HG03159 (cell line): ENCODE results near the gene STOX1.
"Not testable (repeated sequence)": the region's sequence is repeated elsewhere in the genome, so short reads cannot be mapped to it uniquely, and the experiment has no call there.

Source experiments
- ATAC-seq: cut with Tn5 transposase; IDR thresholded peaks from one replicate; pipeline ENCODE4 v1.9.1; 2021; ENCODE audit warnings: mild to moderate bottlenecking, moderate library complexity; ENCODE audit not compliant: unreplicated experiment

The STOX1 gene

GRCh38 chr10:68879628-68880027 lies 52.3 kb downstream of the STOX1 start:
- no peak for ATAC-seq

- no peak for ATAC-seq
Measured at GRCh38 chr10:68880181-68880580, 52.9 kb downstream of the STOX1 start.

GRCh38 chr10:68895041-68895440 lies 67.7 kb downstream of the STOX1 start:
- no peak for ATAC-seq

GRCh38 chr10:68897336-68897741 lies 70.0 kb downstream of the STOX1 start:
- no peak for ATAC-seq

GRCh38 chr10:68899186-68899745 lies 71.9 kb downstream of the STOX1 start:
- no peak for ATAC-seq

GRCh38 chr10:68900427-68901104 lies 73.2 kb downstream of the STOX1 start:
- ATAC-seq: peak; percentile 45

- peak; percentile 97 for ATAC-seq
Measured at GRCh38 chr10:68901105-68901927, 74.0 kb downstream of the STOX1 start, which contains the start of gene DDX50. Gene DDX50, plus strand, starts transcription at chr10:68901315. Its CDS starts 70 bp downstream, at chr10:68901385.

GRCh38 chr10:68902382-68902781 lies 75.1 kb downstream of the STOX1 start:
- ATAC-seq: no peak

GRCh38 chr10:68924593-68924992 lies 97.3 kb downstream of the STOX1 start:
- ATAC-seq: no peak

- no peak for ATAC-seq
Measured at GRCh38 chr10:68925489-68925888, 98.2 kb downstream of the STOX1 start.

GRCh38 chr10:68929157-68929556 lies 101.8 kb downstream of the STOX1 start:
- ATAC-seq: not testable (repeated sequence)

- ATAC-seq: not testable (repeated sequence)
Measured at GRCh38 chr10:68929888-68930287, 102.6 kb downstream of the STOX1 start.

GRCh38 chr10:68932860-68933259 lies 105.5 kb downstream of the STOX1 start:
- ATAC-seq: not testable (repeated sequence)

- no peak for ATAC-seq
Measured at GRCh38 chr10:68934994-68935393, 107.7 kb downstream of the STOX1 start.

- ATAC-seq: no peak
Measured at GRCh38 chr10:68938117-68938516, 110.8 kb downstream of the STOX1 start.

GRCh38 chr10:68938884-68939283 lies 111.6 kb downstream of the STOX1 start:
- ATAC-seq: no peak

- ATAC-seq: not testable (repeated sequence)
Measured at GRCh38 chr10:68940917-68941316, 113.6 kb downstream of the STOX1 start.
